A549 (cell line): Measurements from ENCODE around the gene B3GNT5. TPM values are rescaled to one million over a fixed set of nuclear protein-coding genes. Genes with fewer than 3 reads are reported as not detected.

Experiments used
- ATAC-seq, 2 experiments: fragments of 200-7000 bp in 1 of 2; fragments of >200 bp in 1 of 2; cut with Nextera tagmentation in 1 of 2; cut with Tn5 transposase in 1 of 2; 3 replicates each; pipeline versions ENCODE4 v1.8.0 to v1.9.1; 2018 to 2020; ENCODE audit warnings: mild to moderate bottlenecking in 1 of 2, moderate library complexity in 1 of 2
- CTCF ChIA-PET: fragments of 300-600 bp; sonication (Branson Sonifier 250); formaldehyde crosslinking; extraction: SDS; loops from one replicate; lab custom pipeline; 2021; ENCODE audit warnings: antibody characterized with exemption, inconsistent platforms; lab: Yijun Ruan, JAX
- POLR2A ChIA-PET: fragments of 350-600 bp; formaldehyde crosslinking; extraction: SDS; loops from one replicate; lab custom pipeline; 2021; ENCODE audit warnings: antibody characterized with exemption, inconsistent platforms; lab: Yijun Ruan, JAX
- DNase-seq, 2 experiments: peaks; one replicate each; pipeline versions ENCODE4 v3.0.0 to v3.0.0-alpha.2; 2011 to 2016; ENCODE audit warnings: low read depth in 1 of 2, low spot score in 1 of 2
- FAIRE-seq: peaks from 2 replicates; lab custom pipeline; 2011; peaks lifted over from hg19 to GRCh38; lab: Jason Lieb, UNC
- H3K27ac ChIP-seq, 2 experiments: fragments of >200 bp; sonication (Bioruptor Twin); formaldehyde crosslinking; 3 replicates each; pipeline ENCODE4 v1.5.1; 2016 to 2017
- H3K4me1 ChIP-seq: fragments of >200 bp; sonication (Bioruptor Twin); formaldehyde crosslinking; 3 replicates; pipeline ENCODE4 v1.6.1; 2016
- H3K4me2 ChIP-seq: fragments of >200 bp; sonication (Bioruptor Twin); formaldehyde crosslinking; 3 replicates; pipeline ENCODE4 v1.6.1; 2016
- H3K4me3 ChIP-seq: fragments of >200 bp; sonication (Bioruptor Twin); formaldehyde crosslinking; 3 replicates; pipeline ENCODE4 v1.5.1; 2016
- H3K9me3 ChIP-seq: fragments of >200 bp; sonication (Bioruptor Twin); formaldehyde crosslinking; 3 replicates; pipeline ENCODE4 v1.6.1; 2016
- CBX8 ChIP-seq: fragments of 200-600 bp; sonication (generic); IDR thresholded peaks from 2 replicates; pipeline ENCODE4 v1.6.1; 2016
- CEBPB ChIP-seq, 2 experiments: fragments of >200 bp in 1 of 2; sonication (Bioruptor Twin) in 1 of 2; formaldehyde crosslinking in 1 of 2; IDR thresholded peaks; 2 replicates each; pipeline ENCODE4 v1.6.1; 2012 to 2016
- HEYL ChIP-seq: fragments of 250-450 bp; sonication (Bioruptor Pico); IDR thresholded peaks from 2 replicates; pipeline ENCODE4 v1.8.0; 2021; ENCODE audit warnings: mild to moderate bottlenecking, moderate library complexity
- MAFK ChIP-seq: fragments of 450-650 bp; IDR thresholded peaks from 2 replicates; pipeline ENCODE4 v1.6.1; 2014; ENCODE audit not compliant: partially characterized antibody
- PHF8 ChIP-seq: fragments of 200-600 bp; sonication (generic); IDR thresholded peaks from 2 replicates; pipeline ENCODE4 v1.6.1; 2016; ENCODE audit warnings: low read depth, mild to moderate bottlenecking, antibody characterized with exemption, moderate library complexity, borderline replicate concordance
- POLR2A ChIP-seq: IDR thresholded peaks from 2 replicates; pipeline ENCODE4 v1.6.1; 2012; ENCODE audit warnings: mild to moderate bottlenecking, low read length
- POLR2AphosphoS2 ChIP-seq: conservative IDR thresholded peaks from 2 replicates; pipeline ENCODE4 v1.6.1; 2012; ENCODE audit warnings: low read length, improper control_type of control experiment, inconsistent platforms
- RAD21 ChIP-seq, 2 experiments: fragments of >200 bp in 1 of 2; sonication (Bioruptor Twin) in 1 of 2; formaldehyde crosslinking in 1 of 2; IDR thresholded peaks in 1 of 2; conservative IDR thresholded peaks in 1 of 2; 2 replicates in 1 of 2; 3 replicates in 1 of 2; pipeline ENCODE4 v1.6.1; 2012 to 2018; ENCODE audit warnings: inconsistent platforms in 1 of 2
- REST ChIP-seq: fragments of 200-600 bp; sonication (generic); IDR thresholded peaks from 2 replicates; pipeline ENCODE4 v1.6.1; 2016; ENCODE audit warnings: antibody characterized with exemption, mild to moderate bottlenecking, moderate library complexity
- WGBS: methylation state at CpG from one replicate; pipeline ENCODE4 v1.1.6; 2017; ENCODE audit errors: missing lambda C conversion rate; 5-methylcytosine and 5-hydroxymethylcytosine counted together
- polyA plus RNA-seq, 4 experiments: library from polyadenylated mRNA; depleted of rRNA in 3 of 4; stranded (reverse); fragments of >200 nt; fragmentation: RNase III in 1 of 4; extraction: RNeasy Plus Mini Kit Qiagen cat#74134 plus additional on column Dnase treatment in 1 of 4; gene quantifications; 2 replicates in 3 of 4; 3 replicates in 1 of 4; pipeline ENCODE4 v1.2.3, GENCODE V29; 2011 to 2017
- TF ChIP-seq, protein P1 (sequence below): fragments of 250-450 bp; sonication (Bioruptor Pico); IDR thresholded peaks from 2 replicates; pipeline ENCODE4 v1.5.0; 2021; ENCODE audit warnings: mild to moderate bottlenecking, moderate library complexity, borderline replicate concordance
- TF ChIP-seq, protein P2 (sequence below): fragments of >200 bp; sonication (Bioruptor Twin); formaldehyde crosslinking; IDR thresholded peaks from 2 replicates; pipeline ENCODE4 v1.6.1; 2016

B3GNT5 gene
- polyA plus RNA-seq, 2 of the 4 experiments (the other 2 are of a cell fraction): 4.7 to 11.7 TPM

DNA sequence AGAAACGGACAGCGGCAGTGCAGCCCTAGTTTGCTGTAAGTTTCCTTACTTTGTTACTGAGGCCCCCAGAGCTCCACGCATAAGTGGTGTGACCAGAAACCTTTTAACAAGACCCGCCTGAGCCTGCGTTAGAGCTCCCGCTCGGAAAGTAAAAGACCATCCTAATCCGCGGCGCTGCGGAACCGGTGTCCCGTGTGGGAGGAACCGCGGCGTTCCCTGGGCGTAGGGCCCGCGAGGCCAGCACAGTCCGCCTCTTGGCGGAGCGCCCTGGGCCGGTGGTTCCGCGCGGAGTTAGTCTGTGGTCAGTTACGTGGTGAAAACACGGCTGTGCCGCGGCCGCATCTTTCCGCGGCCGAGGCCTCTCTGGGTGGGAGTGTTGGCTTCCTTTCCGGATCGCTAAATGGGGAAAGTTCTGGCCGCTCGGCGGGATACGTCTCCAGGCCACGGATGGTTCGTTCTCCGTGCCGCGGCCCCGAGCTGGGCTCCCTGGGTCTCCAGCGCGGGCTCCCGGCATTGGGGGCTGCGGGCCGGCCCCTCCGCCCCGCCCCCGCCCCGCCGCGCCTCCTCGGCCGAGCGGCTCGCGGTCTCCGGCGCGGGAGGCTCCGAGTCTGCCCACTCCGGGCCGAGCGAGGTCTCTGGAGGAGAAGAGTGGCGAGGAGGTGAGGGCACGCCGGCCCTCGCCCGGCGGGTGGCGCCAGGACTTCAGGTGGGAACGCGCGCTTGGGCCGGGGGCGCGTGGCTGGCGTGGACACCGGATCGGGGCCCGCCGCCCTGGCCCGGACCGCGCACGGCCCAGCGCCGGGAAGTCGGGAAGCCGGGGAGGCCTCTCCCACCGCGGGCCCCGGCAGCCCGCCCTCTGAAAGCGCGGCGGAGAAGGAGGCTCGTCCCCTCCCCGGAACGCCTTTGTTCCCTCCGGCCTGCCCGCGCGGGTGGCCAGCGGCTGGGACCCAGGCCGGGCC lies 754 bp downstream of the B3GNT5 start (continued):
- TF ChIP-seq POLR2AphosphoS2: no peak
- TF ChIP-seq RAD21 (conservative IDR thresholded peaks at IDR 0.05 in 1 of 2, IDR thresholded peaks at IDR 0.05 in 1 of 2): peak in 1 of 2 experiments; percentile 60; a peak in 2 of 5 replicates
- TF ChIP-seq, protein P1, sequence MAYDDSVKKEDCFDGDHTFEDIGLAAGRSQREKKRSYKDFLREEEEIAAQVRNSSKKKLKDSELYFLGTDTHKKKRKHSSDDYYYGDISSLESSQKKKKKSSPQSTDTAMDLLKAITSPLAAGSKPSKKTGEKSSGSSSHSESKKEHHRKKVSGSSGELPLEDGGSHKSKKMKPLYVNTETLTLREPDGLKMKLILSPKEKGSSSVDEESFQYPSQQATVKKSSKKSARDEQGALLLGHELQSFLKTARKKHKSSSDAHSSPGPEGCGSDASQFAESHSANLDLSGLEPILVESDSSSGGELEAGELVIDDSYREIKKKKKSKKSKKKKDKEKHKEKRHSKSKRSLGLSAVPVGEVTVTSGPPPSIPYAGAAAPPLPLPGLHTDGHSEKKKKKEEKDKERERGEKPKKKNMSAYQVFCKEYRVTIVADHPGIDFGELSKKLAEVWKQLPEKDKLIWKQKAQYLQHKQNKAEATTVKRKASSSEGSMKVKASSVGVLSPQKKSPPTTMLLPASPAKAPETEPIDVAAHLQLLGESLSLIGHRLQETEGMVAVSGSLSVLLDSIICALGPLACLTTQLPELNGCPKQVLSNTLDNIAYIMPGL (CRISPR knock-in tag): no peak
- TF ChIP-seq REST: no peak
- no peak for TF ChIP-seq MAFK
- TF ChIP-seq POLR2A: 0 out of 2 replicates have a peak, but pooled peaks have one; percentile 2
- TF ChIP-seq CEBPB (IDR thresholded peaks at IDR 0.05): no peak

DNA sequence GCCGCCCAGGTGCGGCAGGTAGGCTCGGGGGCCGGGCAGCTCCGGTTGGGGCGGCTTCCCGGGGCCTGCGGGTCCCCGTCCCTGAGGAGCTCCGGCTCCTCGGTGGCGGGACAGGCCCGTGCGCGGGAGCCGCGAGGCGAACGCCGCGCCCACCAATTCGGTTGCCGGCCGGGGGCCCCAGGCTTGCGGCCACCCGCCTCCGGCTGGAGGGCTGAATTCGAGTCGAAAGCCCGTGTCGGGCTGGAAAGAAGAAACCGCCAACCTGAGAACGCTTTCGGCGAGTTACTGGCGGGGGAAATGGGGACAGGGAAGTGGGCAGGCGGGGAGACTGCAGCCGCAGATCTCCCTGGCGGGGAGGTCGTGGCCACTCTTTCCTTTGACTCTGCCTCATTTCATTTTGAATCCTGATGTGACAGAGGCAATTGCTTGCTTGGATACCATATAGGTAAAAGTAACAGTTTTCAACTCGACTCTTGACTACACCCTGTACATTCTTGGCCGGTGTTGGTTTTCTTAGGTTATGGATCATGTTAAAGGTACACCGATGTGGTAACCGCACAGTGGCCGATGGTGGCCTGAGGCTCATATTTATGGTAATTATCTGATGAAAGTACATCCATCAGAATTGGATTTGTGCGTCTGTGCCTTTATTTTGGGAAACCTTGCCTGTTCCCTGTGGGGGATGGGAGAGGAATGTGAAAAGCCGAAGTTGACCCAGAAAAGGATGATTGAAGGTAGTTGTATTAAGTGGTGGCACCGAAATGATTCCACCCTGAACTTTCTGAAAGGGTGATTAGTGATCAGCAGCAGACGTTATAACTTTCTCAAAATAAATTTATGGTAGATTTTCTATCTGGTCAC lies 1.7 kb downstream of the B3GNT5 start:
- peaks cover 6% of the 10 kb centered on the region; the same call in 1 of the 3 replicates for H3K4me1 ChIP-seq
- DNase-seq (no peak), ATAC-seq (peak; percentile 27 to 62; a peak in 5 of 6 replicates), FAIRE-seq (no peak)
- H3K9me3 ChIP-seq: no peaks in the 10 kb centered on the region
- ChIA-PET POLR2A (interaction anchor here (0.7 to 2.8 kb wide), 3 partner anchors 11 to 69 kb away, joined by 3 to 12 read pairs (median 4); no protein-coding TSS in a partner anchor), CTCF (interaction anchor here (1.6 to 4.7 kb wide), 5 partner anchors 10 to 131 kb away, joined by 4 to 34 read pairs (median 5); no protein-coding TSS in a partner anchor)
- WGBS: 32% methylated on average over 25 of the region's 49 CpGs
- H3K27ac ChIP-seq: peak overlapping the region; percentile 79 to 90
- 0 out of 2 replicates have a peak, but pooled peaks have one; percentile 3 for TF ChIP-seq PHF8
- TF ChIP-seq, protein P2, sequence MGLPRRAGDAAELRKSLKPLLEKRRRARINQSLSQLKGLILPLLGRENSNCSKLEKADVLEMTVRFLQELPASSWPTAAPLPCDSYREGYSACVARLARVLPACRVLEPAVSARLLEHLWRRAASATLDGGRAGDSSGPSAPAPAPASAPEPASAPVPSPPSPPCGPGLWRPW: no peak
- TF ChIP-seq RAD21 (conservative IDR thresholded peaks at IDR 0.05 in 1 of 2, IDR thresholded peaks at IDR 0.05 in 1 of 2): no peak
- TF ChIP-seq POLR2A: 0 out of 2 replicates have a peak, but pooled peaks have one; percentile 0
- peak overlapping the region; percentile 70 for H3K4me3 ChIP-seq
- H3K4me2 ChIP-seq: peak overlapping the region; percentile 94

DNA sequence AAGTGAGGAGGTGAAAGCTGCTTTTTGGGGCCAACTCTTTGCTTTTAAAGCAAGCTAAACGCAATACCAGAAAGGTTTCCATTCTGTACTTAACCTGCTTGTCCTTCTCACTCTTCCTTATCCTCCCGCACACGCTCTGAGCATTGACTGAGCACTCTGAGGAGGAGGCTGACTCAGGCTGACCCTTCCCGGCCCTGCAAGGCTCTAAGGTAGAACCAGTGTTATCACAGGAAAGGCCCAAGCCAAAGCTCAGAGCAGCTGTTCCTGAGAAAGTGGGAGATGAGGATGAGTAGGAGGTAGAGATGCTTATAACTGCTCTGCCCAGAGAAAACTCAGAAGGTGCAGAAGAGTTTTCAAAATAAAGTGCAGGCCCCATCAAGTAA lies 2.3 kb downstream of the B3GNT5 start:
- H3K9me3 ChIP-seq: no peaks in the 10 kb centered on the region
- ATAC-seq: no peak
- POLR2A ChIA-PET: interaction anchor here (2.8 kb wide), 1 partner anchor 10 kb away, joined by 12 read pairs; no protein-coding TSS in a partner anchor
- peaks cover 10% of the 10 kb centered on the region; the same call in 1 of the 3 replicates for H3K4me1 ChIP-seq
- no peak for DNase-seq
- peak overlapping the region; percentile 70; the same call in 1 of the 3 replicates for H3K4me3 ChIP-seq
- CTCF ChIA-PET: interaction anchor here (1.1 to 4.7 kb wide), 3 partner anchors 10 to 127 kb away, joined by 4 to 34 read pairs (median 5); no protein-coding TSS in a partner anchor
- no peak overlapping the region; a peak in 1 of 6 replicates for H3K27ac ChIP-seq
- TF ChIP-seq HEYL (CRISPR knock-in tag) (no peak), CBX8 (no peak)
- FAIRE-seq: no peak
- WGBS: 80% methylated on average over 4 of the region's 4 CpGs
- peak overlapping the region; percentile 94 for H3K4me2 ChIP-seq
